ENCODE data around the gene WHAMM. TPM values are rescaled to one million over a fixed set of nuclear protein-coding genes. Genes with fewer than 3 reads are reported as not detected.

Gene WHAMM
- total RNA-seq, 4 donors from 2014 or later: 8.8 to 12.2 (median 11.8) TPM

DNA sequence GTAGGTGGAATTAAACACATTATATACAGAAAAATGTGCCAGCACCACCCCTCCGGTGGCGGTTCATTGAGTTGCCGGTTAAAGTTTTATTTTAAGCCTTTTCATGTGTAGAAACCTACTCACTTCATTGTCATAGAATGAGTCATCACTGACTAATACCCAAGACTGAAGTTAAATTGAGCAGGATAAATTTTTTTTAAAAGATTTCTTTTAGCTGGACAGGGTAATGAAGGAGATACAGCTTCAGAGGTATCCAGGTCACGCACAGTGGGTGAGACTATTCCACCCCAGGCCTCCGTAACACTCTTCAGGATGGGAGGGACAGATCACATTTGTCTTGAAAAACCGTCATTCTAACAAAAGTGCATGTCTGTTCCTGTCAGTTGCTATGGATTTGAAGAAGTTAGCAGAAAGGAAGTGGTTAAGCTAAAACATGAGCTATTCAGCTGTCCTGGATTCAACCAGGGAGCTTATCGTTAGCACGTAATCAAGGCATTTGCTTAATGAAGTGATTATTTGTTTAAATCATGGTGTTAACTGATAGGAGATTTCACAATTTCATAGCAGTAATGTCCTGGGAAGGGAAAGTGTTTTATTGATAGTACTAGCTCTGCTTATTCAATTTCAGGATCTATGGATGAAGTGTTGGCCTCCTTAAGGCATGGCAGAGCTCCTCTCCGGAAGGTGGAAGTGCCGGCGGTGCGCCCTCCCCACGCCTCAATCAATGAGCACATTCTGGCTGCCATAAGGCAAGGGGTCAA, 23.4 kb downstream of the WHAMM start:
- no peak overlapping the region for H3K27ac ChIP-seq
- no peak overlapping the region for H3K4me3 ChIP-seq (replicated peaks in 1 of 3)
- DNase-seq: no peak
- H3K36me3 ChIP-seq: peaks cover 81 to 83% of the 10 kb centered on the region in 2 donors
- H3K27me3 ChIP-seq: no peaks in the 10 kb centered on the region
- no peaks in the 10 kb centered on the region for H3K9me3 ChIP-seq
- WGBS, 2 donors: 82 to 91% methylated on average over 13 of the region's 13 CpGs
- H3K4me1 ChIP-seq: no peaks in the 10 kb centered on the region
- intact Hi-C loops (cut with DNase I): no loop called here
- TF ChIP-seq POLR2A (IDR thresholded peaks at IDR 0.05): no peak
- TF ChIP-seq, protein P1, sequence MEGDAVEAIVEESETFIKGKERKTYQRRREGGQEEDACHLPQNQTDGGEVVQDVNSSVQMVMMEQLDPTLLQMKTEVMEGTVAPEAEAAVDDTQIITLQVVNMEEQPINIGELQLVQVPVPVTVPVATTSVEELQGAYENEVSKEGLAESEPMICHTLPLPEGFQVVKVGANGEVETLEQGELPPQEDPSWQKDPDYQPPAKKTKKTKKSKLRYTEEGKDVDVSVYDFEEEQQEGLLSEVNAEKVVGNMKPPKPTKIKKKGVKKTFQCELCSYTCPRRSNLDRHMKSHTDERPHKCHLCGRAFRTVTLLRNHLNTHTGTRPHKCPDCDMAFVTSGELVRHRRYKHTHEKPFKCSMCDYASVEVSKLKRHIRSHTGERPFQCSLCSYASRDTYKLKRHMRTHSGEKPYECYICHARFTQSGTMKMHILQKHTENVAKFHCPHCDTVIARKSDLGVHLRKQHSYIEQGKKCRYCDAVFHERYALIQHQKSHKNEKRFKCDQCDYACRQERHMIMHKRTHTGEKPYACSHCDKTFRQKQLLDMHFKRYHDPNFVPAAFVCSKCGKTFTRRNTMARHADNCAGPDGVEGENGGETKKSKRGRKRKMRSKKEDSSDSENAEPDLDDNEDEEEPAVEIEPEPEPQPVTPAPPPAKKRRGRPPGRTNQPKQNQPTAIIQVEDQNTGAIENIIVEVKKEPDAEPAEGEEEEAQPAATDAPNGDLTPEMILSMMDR (IDR thresholded peaks at IDR 0.05): no peak

- Histone ChIP-seq H3K36me3 (peaks cover 76 to 78% of the 10 kb centered on the region in 2 donors), H3K4me3 (replicated peaks in 1 of 3) (no peak overlapping the region), H3K9me3 (no peaks in the 10 kb centered on the region), H3K4me1 (no peaks in the 10 kb centered on the region), H3K27ac (no peak overlapping the region), H3K27me3 (no peaks in the 10 kb centered on the region)
- no peak for DNase-seq
- 96% methylated on average over 4 of the region's 4 CpGs for WGBS, 2 donors
- TF ChIP-seq POLR2A (IDR thresholded peaks at IDR 0.05): no peak
- TF ChIP-seq, protein P1 (IDR thresholded peaks at IDR 0.05): no peak
- intact Hi-C loops (cut with DNase I): no loop called here
These were observed 23.9 kb downstream of the WHAMM start for GRCh38 chr15:82833362-82833682.

- H3K27me3 ChIP-seq: no peaks in the 10 kb centered on the region
- no peak for DNase-seq
- H3K4me3 ChIP-seq (replicated peaks in 1 of 3): no peak overlapping the region
- TF ChIP-seq, protein P1 (IDR thresholded peaks at IDR 0.05): no peak
- TF ChIP-seq POLR2A (IDR thresholded peaks at IDR 0.05): no peak
- peaks cover 62 to 64% of the 10 kb centered on the region in 2 donors for H3K36me3 ChIP-seq
- H3K27ac ChIP-seq: no peak overlapping the region
- H3K9me3 ChIP-seq: no peaks in the 10 kb centered on the region
- intact Hi-C loops (cut with DNase I): no loop called here
- WGBS, 2 donors: 98 to 100% methylated on average over 5 to 6 of the region's 7 CpGs
- H3K4me1 ChIP-seq: no peaks in the 10 kb centered on the region
These were observed 26.0 kb downstream of the WHAMM start for GRCh38 chr15:82835391-82835917.

- Histone ChIP-seq H3K4me3 (replicated peaks in 1 of 3) (no peak overlapping the region), H3K36me3 (peaks cover 37 to 41% of the 10 kb centered on the region in 2 donors), H3K27ac (no peak overlapping the region), H3K27me3 (no peaks in the 10 kb centered on the region), H3K9me3 (no peaks in the 10 kb centered on the region), H3K4me1 (no peaks in the 10 kb centered on the region)
- intact Hi-C loops (cut with DNase I): no loop called here
- DNase-seq: no peak
- 94 to 96% methylated on average over 14 of the region's 14 CpGs for WGBS, 2 donors
- TF ChIP-seq, protein P1 (IDR thresholded peaks at IDR 0.05): no peak
- no peak for TF ChIP-seq POLR2A (IDR thresholded peaks at IDR 0.05)
These were observed 28.8 kb downstream of the WHAMM start for GRCh38 chr15:82838096-82838735.

DNA sequence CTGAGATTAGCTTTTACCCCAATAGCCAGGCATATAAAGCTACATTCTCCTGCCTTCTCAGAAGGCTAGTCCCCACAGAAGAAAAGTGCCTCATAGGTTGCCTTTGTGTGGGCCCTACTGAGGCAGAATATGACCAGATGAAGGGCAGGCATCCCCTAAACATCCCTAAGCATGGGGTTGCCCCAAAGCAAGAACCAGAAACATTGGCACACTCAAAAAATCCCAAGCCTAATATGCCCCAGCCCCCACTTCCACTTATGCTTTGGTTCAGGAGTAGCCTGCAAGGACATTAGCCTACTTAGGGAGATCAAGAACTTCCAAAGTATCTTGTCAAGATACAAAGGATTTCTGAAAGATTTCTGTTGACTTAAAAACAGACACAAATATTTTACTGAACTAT, 29.7 kb downstream of the WHAMM start:
- H3K27ac ChIP-seq: no peak overlapping the region
- no peak for DNase-seq
- TF ChIP-seq, protein P1 (IDR thresholded peaks at IDR 0.05): no peak
- no peak for TF ChIP-seq POLR2A (IDR thresholded peaks at IDR 0.05)
- intact Hi-C loops (cut with DNase I): no loop called here
- H3K4me1 ChIP-seq: no peaks in the 10 kb centered on the region
- H3K36me3 ChIP-seq: peaks cover 28 to 31% of the 10 kb centered on the region in 2 donors
- no peaks in the 10 kb centered on the region for H3K9me3 ChIP-seq
- H3K4me3 ChIP-seq (replicated peaks in 1 of 3): no peak overlapping the region
- H3K27me3 ChIP-seq: no peaks in the 10 kb centered on the region
